Stimulated activated CD4-positive, alpha-beta T cell treated with anti-CD3 and anti-CD28 coated beads, TNF-alpha, amount 100 ng/mL, for 24 hours (primary cell): ENCODE results near the gene INHBC.
"Not testable (repeated sequence)": the region's sequence is repeated elsewhere in the genome, so short reads cannot be mapped to it uniquely, and the experiment has no call there.

Experiments
- DNase-seq, 3 experiments: peaks; one replicate each; pipeline ENCODE4 v3.0.0-alpha.2; 2020; ENCODE audit warnings: low read depth in 3 of 3

INHBC gene

DNA sequence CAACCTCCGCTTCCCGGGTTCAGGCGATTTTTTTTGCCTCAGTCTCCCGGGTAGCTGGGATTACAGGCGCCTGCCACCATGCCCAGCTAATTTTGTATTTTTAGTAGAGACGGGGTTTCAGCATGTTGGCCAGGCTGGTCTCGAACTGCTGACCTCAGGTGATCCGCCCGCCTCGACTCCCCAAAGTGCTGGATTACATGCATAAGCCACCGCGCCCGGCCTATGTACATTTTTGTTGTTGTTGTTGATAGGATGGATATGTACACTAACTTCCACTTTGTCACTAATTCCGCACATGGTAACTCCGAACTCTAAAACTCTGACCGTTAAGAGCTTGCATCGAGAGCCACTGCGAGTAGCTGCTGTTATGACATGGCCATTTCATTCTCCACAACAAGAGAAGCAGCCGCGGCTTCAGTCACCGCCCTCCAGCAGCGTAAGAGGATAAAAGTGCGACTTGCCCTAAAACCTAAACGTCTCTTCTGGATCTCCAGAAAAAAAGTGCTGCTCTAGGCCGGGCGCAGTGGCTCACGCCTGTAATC lies 52.5 kb downstream of the INHBC start:
- DNase-seq, result no peak

GRCh38 chr12:57487597-57488401 lies 53.2 kb downstream of the INHBC start, which contains the start of gene MARS1:
Gene MARS1 (plus strand): TSS chr12:57488068. CDS start chr12:57488091, 23 bp downstream.
- DNase-seq, result peak; percentile 76 to 90 (median 90)

DNA sequence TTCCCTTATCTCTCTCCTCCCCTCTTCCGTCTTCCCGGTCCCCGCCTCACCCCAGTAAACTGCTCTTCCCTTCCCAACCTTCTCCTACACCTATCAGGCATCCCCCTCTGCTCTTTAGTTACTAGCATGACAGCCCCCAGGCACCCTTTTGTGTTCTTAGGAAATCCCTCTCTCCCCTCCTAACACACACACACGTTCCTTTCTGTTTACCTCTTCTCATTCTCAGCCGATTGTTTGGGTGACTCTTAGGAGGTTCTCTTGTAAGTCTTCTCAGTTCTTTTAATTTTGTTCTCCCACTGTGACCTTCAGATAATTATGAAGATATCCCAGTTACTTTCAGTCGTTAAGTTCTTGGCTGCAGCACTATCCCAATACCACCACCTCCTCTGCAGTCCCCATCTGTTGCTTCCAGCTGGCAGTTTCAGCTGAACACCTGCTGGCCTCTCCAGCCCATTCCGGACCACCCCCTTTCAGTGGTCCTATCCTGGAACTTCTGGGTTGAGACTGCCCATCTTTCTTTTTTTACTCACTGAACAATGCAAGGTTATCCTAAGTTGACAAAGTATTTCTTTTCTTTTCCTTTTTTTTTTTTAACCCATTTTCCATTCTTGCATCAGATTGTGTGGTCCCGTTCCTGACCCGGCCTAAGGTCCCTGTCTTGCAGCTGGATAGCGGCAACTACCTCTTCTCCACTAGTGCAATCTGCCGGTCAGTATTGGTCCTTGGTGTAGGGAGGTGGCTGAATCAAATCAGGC lies 54.0 kb downstream of the INHBC start:
- no peak for DNase-seq

- DNase-seq, result no peak
Observed at GRCh38 chr12:57489157-57489641, 54.6 kb downstream of the INHBC start.

DNA sequence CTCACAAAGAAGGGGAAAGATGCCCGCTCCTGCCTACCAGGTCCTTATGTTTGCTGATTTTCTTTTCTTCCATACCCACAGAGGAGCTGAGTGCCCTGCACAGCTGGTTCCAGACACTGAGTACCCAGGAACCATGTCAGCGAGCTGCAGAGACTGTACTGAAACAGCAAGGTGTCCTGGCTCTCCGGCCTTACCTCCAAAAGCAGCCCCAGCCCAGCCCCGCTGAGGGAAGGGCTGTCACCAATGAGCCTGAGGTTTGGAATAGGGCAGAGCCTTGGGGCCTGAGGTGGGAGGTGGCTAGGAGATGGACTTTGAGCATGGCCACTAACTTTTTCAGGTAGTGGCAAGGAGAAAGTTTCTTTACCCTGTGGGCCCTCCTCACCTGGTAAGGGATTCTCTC lies 55.5 kb downstream of the INHBC start:
- DNase-seq, result no peak

DNA sequence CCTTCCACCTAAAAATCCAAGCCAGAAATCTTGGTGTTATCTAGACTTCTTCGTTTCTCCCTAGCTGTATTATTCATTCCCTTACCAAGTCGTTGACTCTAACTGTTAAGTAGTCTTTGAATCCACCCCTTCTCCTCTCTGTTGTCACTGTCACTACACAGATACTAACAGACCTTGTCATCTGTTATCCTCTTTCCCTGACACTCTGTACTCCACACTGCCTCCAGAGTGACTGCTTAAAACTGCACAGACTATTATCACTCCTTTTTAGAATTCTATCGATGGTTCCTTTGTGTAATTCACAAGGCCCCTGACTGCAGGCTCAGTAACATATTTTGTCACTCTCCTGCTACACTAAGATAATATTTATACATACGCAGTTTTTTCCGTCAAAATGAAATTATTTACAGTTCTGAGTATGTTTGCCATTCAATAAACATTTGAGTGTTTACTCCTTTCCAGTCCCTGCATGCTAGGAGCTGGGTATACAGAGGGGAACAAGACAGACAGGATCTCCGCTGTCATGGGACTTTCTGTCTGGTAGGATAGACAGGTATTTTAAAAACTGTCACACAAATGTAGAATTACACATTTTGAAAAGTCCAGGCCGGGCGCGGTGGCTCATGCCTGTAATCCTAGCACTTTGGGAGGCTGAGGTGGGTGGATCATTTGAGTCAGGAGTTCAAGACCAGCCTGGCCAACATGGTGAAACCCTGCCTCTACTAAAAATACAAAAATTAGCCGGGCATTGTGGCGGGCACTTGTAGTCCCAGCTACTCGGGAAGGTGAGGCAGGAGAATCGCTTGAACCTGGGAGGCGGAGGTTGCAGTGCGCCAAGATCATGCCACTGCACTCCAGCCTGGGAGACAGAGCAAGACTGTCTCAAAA lies 57.1 kb downstream of the INHBC start:
- DNase-seq, result no peak

GRCh38 chr12:57495051-57495701 lies 60.6 kb downstream of the INHBC start:
- DNase-seq, result not testable (repeated sequence)

DNA sequence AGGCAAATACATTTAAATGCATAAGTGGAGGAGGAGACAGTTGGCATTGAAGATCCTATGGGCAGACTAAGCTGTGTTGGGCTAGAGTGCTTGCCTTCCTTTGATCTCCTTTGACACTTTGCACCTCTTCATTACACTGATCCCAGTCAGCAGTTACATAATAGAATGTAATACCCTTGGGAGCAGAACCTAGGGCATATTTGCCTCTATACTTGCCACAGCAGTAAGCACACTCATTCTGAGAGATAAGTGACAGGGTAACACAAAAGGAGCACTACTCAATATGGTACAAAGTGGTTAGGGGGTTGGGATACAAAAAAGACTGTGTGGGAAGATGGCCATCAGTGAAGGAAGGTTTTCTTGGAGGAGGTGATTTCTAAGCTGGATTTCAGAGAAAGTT lies 62.2 kb downstream of the INHBC start:
- DNase-seq, result no peak

DNA sequence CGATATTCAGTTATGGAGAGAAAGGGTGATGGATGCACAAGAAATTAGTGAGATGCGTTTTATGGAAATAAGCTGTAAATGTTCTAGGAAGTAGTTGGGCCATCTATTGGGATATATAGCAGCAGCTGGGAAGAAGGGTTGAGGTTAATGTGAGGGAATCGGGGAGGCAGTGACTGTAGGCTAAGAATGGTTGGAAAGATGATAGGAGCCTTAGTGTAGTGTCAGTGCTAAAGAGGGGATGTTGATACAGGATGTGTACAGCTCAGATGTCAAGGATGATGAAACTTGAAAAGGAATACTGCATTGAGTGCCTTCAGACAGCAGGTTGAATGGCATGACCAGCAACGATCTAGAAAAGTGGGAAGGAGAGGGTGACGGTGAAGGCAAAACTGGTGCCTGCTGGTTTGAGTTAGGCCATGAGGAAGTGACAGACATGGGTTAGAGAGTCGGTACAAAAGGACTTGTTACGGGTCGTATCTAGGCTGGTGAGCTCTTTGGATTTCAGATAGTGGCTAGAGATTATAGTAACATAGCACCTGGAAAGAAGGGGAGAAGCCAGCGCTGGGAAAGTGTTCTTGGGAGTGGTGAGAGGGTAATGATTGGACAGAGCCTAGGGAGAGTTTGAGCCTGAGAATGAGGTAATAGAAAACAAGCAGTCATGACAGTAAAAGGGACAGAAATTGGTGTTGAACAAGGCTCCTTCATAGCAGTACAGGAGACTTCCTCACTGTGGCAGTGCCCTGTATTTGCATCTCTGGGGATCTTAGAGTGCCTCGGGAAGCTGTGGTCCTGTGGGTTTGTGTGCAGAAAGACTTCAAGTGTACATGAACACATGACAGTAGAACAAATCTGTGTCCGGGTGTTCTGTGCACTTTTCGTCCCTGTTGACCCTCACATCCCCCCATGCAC lies 62.9 kb downstream of the INHBC start:
- no peak for DNase-seq

DNA sequence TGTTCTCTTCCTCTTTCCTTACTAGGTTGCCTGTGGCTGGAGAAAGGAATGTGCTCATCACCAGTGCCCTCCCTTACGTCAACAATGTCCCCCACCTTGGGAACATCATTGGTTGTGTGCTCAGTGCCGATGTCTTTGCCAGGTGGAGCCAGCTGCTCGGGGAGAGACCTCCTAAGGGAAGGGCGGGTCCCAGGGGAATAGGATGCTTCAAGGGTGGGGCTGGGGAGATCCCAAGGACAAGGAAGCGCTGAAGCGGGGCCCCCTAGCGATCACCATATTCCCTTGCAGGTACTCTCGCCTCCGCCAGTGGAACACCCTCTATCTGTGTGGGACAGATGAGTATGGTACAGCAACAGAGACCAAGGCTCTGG lies 63.5 kb downstream of the INHBC start:
- no peak for DNase-seq

- DNase-seq, result no peak
Observed at GRCh38 chr12:57498571-57498970, 64.0 kb downstream of the INHBC start.

DNA sequence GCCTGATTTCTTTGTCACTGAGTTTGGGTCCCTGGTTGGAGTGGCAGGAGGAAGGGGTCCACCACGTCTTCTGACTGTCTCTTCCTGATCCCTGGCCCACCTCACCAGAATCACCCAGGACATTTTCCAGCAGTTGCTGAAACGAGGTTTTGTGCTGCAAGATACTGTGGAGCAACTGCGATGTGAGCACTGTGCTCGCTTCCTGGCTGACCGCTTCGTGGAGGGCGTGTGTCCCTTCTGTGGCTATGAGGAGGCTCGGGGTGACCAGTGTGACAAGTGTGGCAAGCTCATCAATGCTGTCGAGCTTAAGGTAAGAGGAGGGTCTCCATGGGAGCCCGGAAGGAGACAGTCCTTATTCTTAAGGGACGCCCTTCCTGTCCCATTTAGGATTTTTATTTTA lies 65.6 kb downstream of the INHBC start:
- DNase-seq, result no peak
